ENCODE measurements around the gene CCDC137. TPM values are rescaled to one million over a fixed set of nuclear protein-coding genes. Genes with fewer than 3 reads are reported as not detected.
A peak's percentile ranks its signal among the peaks of the same experiment; 100 is the strongest.

CCDC137 gene
- total RNA-seq, 4 donors from 2014 or later: 19.7 to 35.2 (median 28.3) TPM

- intact Hi-C loops (cut with DNase I; ENCODE audit: low total_unique reads): no loop called here
- 1 to 19% methylated on average over 7 to 30 of the region's 41 CpGs for WGBS, 2 donors
- no peak for DNase-seq (ENCODE audit: low spot score in 2 of 2)
- TF ChIP-seq CTCF (IDR thresholded peaks at IDR 0.05): no peak
- H3K4me3 ChIP-seq (ENCODE audit: low read depth, poor library complexity, severe bottlenecking): peak overlapping the region; percentile 43
These were observed 46.0 kb downstream of the CCDC137 start for GRCh38 chr17:81712468-81713003.

- 20 to 21% methylated on average over 17 to 18 of the region's 18 CpGs for WGBS, 2 donors
These were observed 46.5 kb downstream of the CCDC137 start for GRCh38 chr17:81713004-81713555.

GRCh38 chr17:81713556-81714411 is 47.2 kb downstream of the CCDC137 start:
- TF ChIP-seq POLR2A (IDR thresholded peaks at IDR 0.05) (no peak), CTCF (IDR thresholded peaks at IDR 0.05) (no peak)
- WGBS, 2 donors: 57 to 66% methylated on average over 35 to 36 of the region's 36 CpGs
- intact Hi-C loops (cut with DNase I; ENCODE audit: low total_unique reads): no loop called here
- no peak for DNase-seq (ENCODE audit: low spot score in 2 of 2)
- H3K4me3 ChIP-seq (ENCODE audit: low read depth, poor library complexity, severe bottlenecking): no peak overlapping the region

More at GRCh38 chr17:81713004-81713555, 46.5 kb downstream of the CCDC137 start:
- intact Hi-C loops (cut with DNase I; ENCODE audit: low total_unique reads): no loop called here
- H3K4me3 ChIP-seq (ENCODE audit: low read depth, poor library complexity, severe bottlenecking): peak overlapping the region; percentile 43
- DNase-seq (ENCODE audit: low spot score in 2 of 2): no peak
- no peak for TF ChIP-seq CTCF (IDR thresholded peaks at IDR 0.05)
- no peak for TF ChIP-seq POLR2A (IDR thresholded peaks at IDR 0.05)

- intact Hi-C loops (cut with DNase I; ENCODE audit: low total_unique reads): no loop called here
- no peak for DNase-seq (ENCODE audit: low spot score in 2 of 2)
- WGBS, 2 donors: 91 to 93% methylated on average over 27 to 28 of the region's 39 CpGs
- H3K4me3 ChIP-seq (ENCODE audit: low read depth, poor library complexity, severe bottlenecking): no peak overlapping the region
- no peak for TF ChIP-seq POLR2A (IDR thresholded peaks at IDR 0.05)
- no peak for TF ChIP-seq CTCF (IDR thresholded peaks at IDR 0.05)
These were observed 48.0 kb downstream of the CCDC137 start for GRCh38 chr17:81714412-81715106.

- TF ChIP-seq POLR2A (IDR thresholded peaks at IDR 0.05): no peak
- no peak for TF ChIP-seq CTCF (IDR thresholded peaks at IDR 0.05)
- intact Hi-C loops (cut with DNase I; ENCODE audit: low total_unique reads): no loop called here
- WGBS, 2 donors: 92 to 97% methylated on average over 6 to 27 of the region's 32 CpGs
- DNase-seq (ENCODE audit: low spot score in 2 of 2): no peak
- H3K4me3 ChIP-seq (ENCODE audit: low read depth, poor library complexity, severe bottlenecking): no peak overlapping the region
These were observed 48.8 kb downstream of the CCDC137 start for GRCh38 chr17:81715107-81715871.

Data from lower leg skin (tissue), 4 donors.